LNCaP clone FGC (cell line): ENCODE measurements around the gene NOTCH2NLA.
"Not testable (repeated sequence)": the region's sequence is repeated elsewhere in the genome, so short reads cannot be mapped to it uniquely, and the experiment has no call there.

Experiments
- DNase-seq: peaks from one replicate; pipeline ENCODE4 v3.0.0-alpha.2; 2011; ENCODE audit warnings: low read depth
- H3K4me3 ChIP-seq: 2 replicates; pipeline ENCODE4 v1.5.1; 2011; ENCODE audit warnings: mild to moderate bottlenecking, low read depth, low read length, control low read depth

The NOTCH2NLA gene

GRCh38 chr1:146228144-146228682 lies 608 bp downstream of the NOTCH2NLA start:
- peak overlapping the region; percentile 49 for H3K4me3 ChIP-seq
- not testable (repeated sequence) for DNase-seq

- not testable (repeated sequence) for DNase-seq, H3K4me3 ChIP-seq
Observed at GRCh38 chr1:146174531-146174930, 54.3 kb downstream of the NOTCH2NLA start.

GRCh38 chr1:146167740-146168139 lies 61.1 kb downstream of the NOTCH2NLA start:
- not testable (repeated sequence) for DNase-seq

GRCh38 chr1:146167273-146167672 lies 61.5 kb downstream of the NOTCH2NLA start:
- H3K4me3 ChIP-seq, DNase-seq: not testable (repeated sequence)

More at GRCh38 chr1:146167740-146168139, 61.1 kb downstream of the NOTCH2NLA start:
- H3K4me3 ChIP-seq: not testable (repeated sequence)

- not testable (repeated sequence) for DNase-seq, H3K4me3 ChIP-seq
Observed at GRCh38 chr1:146144465-146144864, 84.4 kb downstream of the NOTCH2NLA start, which contains the start of gene NBPF10. NBPF10 (minus strand) TSS chr1:146144804; CDS start chr1:146144769, 35 bp downstream.
